ENCODE measurements around the gene CYP39A1.

DNA sequence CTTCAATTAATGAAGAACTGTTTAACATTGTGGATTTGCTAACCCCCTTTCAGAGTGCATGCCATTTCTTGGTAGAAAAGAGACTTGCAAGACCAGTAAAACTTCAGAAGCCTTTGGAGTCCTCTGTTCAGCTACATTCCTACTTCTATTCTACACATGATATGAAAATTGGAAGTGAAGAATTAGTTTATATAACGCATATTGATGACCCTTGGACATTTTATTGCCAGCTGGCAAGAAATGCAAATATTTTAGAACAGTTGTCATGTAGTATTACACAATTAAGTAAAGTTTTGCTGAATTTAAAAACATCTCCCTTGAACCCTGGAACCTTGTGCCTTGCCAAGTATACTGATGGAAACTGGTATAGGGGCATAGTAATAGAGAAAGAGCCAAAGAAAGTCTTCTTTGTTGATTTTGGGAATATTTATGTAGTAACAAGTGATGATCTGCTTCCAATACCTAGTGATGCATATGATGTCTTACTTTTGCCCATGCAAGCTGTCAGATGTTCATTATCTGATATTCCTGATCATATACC lies 38.4 kb upstream of the CYP39A1 start:
- TF ChIP-seq EP300 (IDR thresholded peaks at IDR 0.05) (no peak), POLR2A (IDR thresholded peaks at IDR 0.05) (no peak)
- TF ChIP-seq, protein P1, sequence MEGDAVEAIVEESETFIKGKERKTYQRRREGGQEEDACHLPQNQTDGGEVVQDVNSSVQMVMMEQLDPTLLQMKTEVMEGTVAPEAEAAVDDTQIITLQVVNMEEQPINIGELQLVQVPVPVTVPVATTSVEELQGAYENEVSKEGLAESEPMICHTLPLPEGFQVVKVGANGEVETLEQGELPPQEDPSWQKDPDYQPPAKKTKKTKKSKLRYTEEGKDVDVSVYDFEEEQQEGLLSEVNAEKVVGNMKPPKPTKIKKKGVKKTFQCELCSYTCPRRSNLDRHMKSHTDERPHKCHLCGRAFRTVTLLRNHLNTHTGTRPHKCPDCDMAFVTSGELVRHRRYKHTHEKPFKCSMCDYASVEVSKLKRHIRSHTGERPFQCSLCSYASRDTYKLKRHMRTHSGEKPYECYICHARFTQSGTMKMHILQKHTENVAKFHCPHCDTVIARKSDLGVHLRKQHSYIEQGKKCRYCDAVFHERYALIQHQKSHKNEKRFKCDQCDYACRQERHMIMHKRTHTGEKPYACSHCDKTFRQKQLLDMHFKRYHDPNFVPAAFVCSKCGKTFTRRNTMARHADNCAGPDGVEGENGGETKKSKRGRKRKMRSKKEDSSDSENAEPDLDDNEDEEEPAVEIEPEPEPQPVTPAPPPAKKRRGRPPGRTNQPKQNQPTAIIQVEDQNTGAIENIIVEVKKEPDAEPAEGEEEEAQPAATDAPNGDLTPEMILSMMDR (IDR thresholded peaks at IDR 0.05): no peak
